GM12873 (cell line): ENCODE results near the gene CD8B.

Experiments
- CTCF ChIP-seq: IDR thresholded peaks from 2 replicates; pipeline ENCODE4 v1.5.1; 2012; ENCODE audit warnings: low read depth, mild to moderate bottlenecking, moderate library complexity, low read length, control low read depth; ENCODE audit not compliant: insufficient read depth; ENCODE audit errors: missing control alignments

Gene CD8B

GRCh38 chr2:86794861-86795260 is 66.8 kb downstream of the CD8B start:
- TF ChIP-seq CTCF, result no peak

DNA sequence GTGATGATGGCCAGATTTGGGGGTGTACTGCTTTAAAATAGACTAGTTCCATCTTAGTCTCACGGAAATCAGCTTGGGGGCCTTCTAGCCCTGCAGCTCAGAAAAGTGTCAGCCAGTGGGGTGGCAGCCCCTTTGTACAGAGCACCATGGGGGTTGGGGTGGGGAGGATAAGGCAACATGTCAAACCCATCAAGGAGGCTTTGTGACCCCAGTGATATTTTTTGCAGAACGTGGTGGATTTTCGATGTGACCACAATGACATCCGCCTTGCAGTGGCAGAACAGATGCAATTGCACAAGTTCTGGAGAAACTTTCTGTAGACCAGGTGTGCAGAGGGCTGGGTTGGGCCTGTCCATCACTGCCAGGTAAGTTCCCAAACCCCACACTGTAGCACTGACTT is 67.9 kb downstream of the CD8B start:
- no peak for TF ChIP-seq CTCF

DNA sequence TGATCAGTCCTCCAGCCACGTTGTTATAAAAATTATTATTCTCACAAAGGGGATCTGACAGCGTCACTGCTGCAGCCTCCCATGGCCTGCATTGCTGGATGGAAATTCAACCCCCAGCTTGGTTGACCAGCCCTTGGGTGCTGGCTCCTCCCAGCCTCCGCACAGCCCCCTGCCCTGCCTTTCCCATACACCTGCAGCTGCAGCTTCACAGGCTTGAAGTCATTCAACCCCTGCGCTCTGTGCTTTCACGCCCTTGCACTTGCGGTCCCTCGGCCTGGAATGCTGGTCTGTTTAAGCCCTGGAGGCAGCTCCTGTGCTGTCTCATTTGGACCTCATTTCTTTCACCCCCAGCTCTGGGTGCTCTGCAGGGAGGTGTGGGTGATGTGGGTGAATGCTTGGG is 70.1 kb downstream of the CD8B start:
- TF ChIP-seq CTCF, result no peak

GRCh38 chr2:86790676-86791572 is 70.8 kb downstream of the CD8B start, which contains the start of gene CD8A:
CD8A (minus strand) TSS chr2:86790913; CDS start chr2:86790825, 88 bp downstream.
- no peak for TF ChIP-seq CTCF

DNA sequence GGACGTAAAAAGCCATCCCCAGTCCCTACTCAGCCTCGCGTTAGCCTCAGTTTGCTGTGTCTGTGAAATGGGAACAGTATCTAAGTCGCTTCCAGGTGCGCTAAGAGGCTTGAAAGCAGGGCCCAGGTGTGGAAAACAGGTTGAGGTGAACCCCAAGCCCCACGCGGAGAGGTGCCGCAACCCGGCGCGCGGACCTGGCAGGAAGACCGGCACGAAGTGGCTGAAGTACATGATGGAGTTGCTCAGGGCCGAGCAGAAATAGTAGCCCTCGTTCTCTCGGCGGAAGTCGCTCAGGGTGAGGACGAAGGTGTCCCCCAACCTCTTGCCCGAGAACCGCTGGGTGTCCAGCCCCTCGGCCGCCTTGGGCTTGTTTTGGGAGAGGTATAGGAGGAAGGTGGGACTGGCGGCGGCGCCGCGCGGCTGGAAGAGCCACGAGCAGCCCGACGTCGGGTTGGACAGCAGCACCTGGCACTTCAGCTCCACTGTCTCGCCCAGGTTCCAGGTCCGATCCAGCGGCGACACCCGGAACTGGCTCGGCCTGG is 71.5 kb downstream of the CD8B start:
- no peak for TF ChIP-seq CTCF

GRCh38 chr2:86789687-86790133 is 72.0 kb downstream of the CD8B start:
- no peak for TF ChIP-seq CTCF

- no peak for TF ChIP-seq CTCF
Observed at GRCh38 chr2:86788881-86789686, 72.6 kb downstream of the CD8B start.
